Stimulated activated CD4-positive, alpha-beta T cell treated with anti-CD3 and anti-CD28 coated beads, TNF-alpha, amount 100 ng/mL, for 48 hours (primary cell): ENCODE measurements around the gene CLDN16.

Experiments used
- DNase-seq, 3 donors: peaks; one replicate each; pipeline ENCODE4 v3.0.0-alpha.2; 2020; ENCODE audit warnings: low read depth in 3 of 3

Gene CLDN16

GRCh38 chr3:190442240-190442639, 54.3 kb downstream of the CLDN16 start:
- no peak for DNase-seq

- DNase-seq: no peak
Observed at GRCh38 chr3:190443257-190443656, 55.3 kb downstream of the CLDN16 start.

DNA sequence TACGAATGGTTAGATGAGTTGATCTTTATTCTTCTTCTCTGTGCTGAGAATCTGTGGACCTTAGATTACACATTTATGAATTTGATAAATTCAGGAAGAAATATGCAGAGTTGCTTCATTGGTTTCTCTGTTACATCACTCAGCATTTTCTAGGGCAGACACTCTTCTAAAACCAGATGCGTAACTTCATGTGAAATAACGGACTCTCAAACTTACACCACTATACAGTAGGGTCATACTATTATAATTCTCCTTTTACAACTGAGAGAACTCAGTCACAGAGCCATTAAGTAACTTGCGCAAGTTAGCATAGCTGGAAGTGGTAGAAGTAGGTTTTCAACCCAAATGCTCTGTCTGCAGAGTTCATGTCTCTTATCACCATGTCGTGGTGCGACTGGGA, 56.0 kb downstream of the CLDN16 start:
- DNase-seq: no peak

DNA sequence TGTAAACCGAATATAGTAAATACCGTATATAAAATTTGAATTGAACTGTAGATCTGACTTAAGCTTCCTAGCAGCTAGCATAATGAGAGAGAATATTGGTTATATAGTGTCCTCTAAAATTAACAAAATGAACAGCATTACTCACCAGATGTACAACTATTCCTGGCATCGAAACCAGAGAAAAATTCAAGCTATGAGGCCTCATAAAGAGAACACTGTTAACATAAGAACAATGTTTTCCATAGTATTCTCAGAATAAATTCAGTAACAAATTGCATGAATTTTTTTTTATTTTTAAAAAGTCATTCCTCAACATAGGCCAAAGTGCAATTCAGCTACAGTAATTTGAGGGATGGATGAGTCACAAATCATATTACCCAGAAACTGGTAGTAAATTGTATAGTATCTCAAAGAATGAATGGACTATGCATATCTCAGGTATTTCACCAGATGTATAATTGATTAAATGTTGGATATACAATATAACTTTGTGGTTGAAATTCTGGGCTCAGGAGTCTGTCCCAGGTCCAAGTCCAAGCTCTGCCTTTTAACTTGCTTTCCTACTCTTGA, 56.7 kb downstream of the CLDN16 start:
- DNase-seq: no peak

- no peak for DNase-seq
Observed at GRCh38 chr3:190446573-190447279, 58.8 kb downstream of the CLDN16 start.

DNA sequence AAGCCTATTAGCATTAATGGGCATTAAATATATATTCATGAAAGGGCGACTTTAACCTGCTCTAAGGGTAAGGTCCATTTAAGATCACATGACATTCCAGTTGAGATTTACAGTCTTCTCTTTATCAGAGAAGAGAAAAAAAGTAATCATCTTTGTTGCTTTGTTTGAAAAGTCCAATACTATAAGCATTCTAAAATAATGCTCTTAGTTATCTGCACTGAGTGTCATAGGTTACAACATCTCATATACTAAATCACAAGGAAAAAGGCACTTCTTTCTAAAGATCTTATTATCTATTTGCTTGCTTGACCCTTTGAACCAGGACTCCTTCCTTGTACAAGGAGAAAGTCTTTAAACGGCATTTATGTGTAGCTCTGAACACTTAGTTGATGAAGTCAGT, 60.3 kb downstream of the CLDN16 start:
- DNase-seq: no peak

DNA sequence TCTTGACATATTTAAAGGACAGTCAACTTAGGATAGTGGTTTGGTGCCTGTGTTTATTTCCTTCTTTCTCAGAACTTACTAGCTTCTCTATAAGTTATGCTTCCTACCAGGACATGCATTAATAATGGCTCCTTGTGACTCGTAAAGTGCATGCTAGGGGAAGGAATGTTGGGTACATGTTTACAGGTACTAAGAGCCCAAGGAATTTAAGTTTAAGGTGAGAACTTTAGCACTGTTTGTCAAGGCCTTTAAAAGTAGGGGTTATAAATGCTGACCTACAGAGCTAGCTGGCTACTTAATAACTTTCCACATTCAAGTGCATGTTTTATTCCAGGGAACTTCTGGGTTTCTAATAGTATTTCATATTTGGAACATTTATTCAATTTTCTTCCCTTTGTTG, 61.8 kb downstream of the CLDN16 start, which contains the start of gene TMEM207:
TMEM207 (minus strand) TSS at position 101 of the 400 bp plus-strand sequence; CDS start at position 9, 92 bp downstream.
- DNase-seq: no peak

GRCh38 chr3:190455828-190456227, 67.9 kb downstream of the CLDN16 start:
- no peak for DNase-seq

DNA sequence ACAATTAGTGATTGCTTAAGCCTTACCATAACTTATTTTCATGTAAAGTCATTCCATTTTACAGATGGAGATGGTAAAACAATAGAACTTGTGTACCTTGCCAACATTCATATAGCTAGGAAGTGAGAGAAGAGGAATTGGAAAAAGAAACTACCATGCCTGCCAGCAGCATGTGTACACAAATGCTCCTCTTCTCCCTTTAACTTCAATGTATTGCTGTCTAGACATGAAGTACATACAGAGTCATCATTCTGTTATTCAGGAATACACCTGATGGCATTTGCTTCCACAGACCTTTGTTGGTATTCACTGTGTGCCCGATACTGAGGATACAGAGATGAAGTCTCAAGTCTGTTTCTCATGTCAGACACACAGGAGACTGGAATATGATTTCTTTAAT, 68.8 kb downstream of the CLDN16 start:
- no peak for DNase-seq

GRCh38 chr3:190458040-190458439, 70.1 kb downstream of the CLDN16 start:
- no peak for DNase-seq
